ENCODE results near the gene PSME3. TPM values are rescaled to one million over a fixed set of nuclear protein-coding genes. Genes with fewer than 3 reads are reported as not detected.

Gene PSME3
- total RNA-seq, 2 experiments from 2014 or later = 84.7 to 87.0 TPM

GRCh38 chr17:42821176-42821575 lies 12.0 kb upstream of the PSME3 start:
- no peak for DNase-seq
- no peaks in the 10 kb centered on the region for H3K27me3 Mint-ChIP-seq (ENCODE audit: low read depth)
- H3K27ac Mint-ChIP-seq = no peak overlapping the region
- intact Hi-C loops (cut with micrococcal nuclease) = no loop called here
- H3K4me3 Mint-ChIP-seq = no peak overlapping the region
- no peaks in the 10 kb centered on the region for H3K9me3 Mint-ChIP-seq
- CTCF ChIA-PET = interaction anchor here (1.0 to 2.1 kb wide), 7 partner anchors 8 to 108 kb away, joined by 3 to 16 read pairs (median 4); partner anchors contain the start of genes PSME3 and WNK4
- H3K4me1 Mint-ChIP-seq (ENCODE audit: low read depth) = peaks cover 34% of the 10 kb centered on the region
- H3K36me3 Mint-ChIP-seq (ENCODE audit: low read depth) = peaks cover 29% of the 10 kb centered on the region

DNA sequence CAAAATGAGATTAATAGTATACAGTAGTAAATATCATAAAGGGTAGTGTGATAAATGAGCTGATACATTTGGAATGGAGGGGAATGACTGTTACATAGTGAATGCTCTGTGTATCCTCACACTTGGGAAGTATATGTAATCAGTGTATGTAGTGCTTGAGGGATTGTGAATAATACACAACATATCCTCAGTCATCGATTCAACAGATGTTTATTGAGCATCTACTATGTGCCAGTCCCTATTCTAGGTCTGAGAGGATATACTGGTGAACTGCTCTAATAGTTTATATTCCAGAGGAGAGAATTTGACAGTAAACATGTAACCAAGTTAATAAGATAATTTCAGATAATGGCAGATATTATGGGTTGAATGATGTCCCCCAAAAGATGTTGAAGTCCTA lies 5.7 kb upstream of the PSME3 start:
- H3K27ac Mint-ChIP-seq = no peak overlapping the region
- no peaks in the 10 kb centered on the region for H3K27me3 Mint-ChIP-seq (ENCODE audit: low read depth)
- no peak overlapping the region for H3K4me3 Mint-ChIP-seq
- CTCF ChIA-PET = no interaction called here
- no peaks in the 10 kb centered on the region for H3K9me3 Mint-ChIP-seq
- H3K4me1 Mint-ChIP-seq (ENCODE audit: low read depth) = peaks cover 26% of the 10 kb centered on the region
- no peak for DNase-seq
- intact Hi-C loops (cut with micrococcal nuclease) = no loop called here
- no peaks in the 10 kb centered on the region for H3K36me3 Mint-ChIP-seq (ENCODE audit: low read depth)

- Mint-ChIP-seq H3K9me3 (no peaks in the 10 kb centered on the region), H3K27ac (no peak overlapping the region), H3K27me3 (ENCODE audit: low read depth) (no peaks in the 10 kb centered on the region), H3K36me3 (ENCODE audit: low read depth) (peaks cover 7% of the 10 kb centered on the region), H3K4me1 (ENCODE audit: low read depth) (peaks cover 22% of the 10 kb centered on the region), H3K4me3 (no peak overlapping the region)
- no peak for DNase-seq
- CTCF ChIA-PET = interaction anchor here (4.2 kb wide), 1 partner anchor 10 kb away, joined by 16 read pairs; no protein-coding TSS in a partner anchor
- intact Hi-C loops (cut with micrococcal nuclease) = loop anchor here (5.0 kb wide), 1 partner anchor 96 kb away; no protein-coding TSS in a partner anchor
Measured at GRCh38 chr17:42830971-42831370, 2.2 kb upstream of the PSME3 start.

- Mint-ChIP-seq H3K9me3 (no peaks in the 10 kb centered on the region), H3K27me3 (ENCODE audit: low read depth) (no peaks in the 10 kb centered on the region), H3K27ac (peak overlapping the region; percentile 97), H3K36me3 (ENCODE audit: low read depth) (peaks cover 7% of the 10 kb centered on the region), H3K4me1 (ENCODE audit: low read depth) (peaks cover 22% of the 10 kb centered on the region), H3K4me3 (peak overlapping the region; percentile 95)
- CTCF ChIA-PET = interaction anchor here (0.9 to 4.2 kb wide), 3 partner anchors 8 to 12 kb away, joined by 3 to 16 read pairs (median 16); partner anchors contain the start of gene BECN1
- intact Hi-C loops (cut with micrococcal nuclease) = loop anchor here (1.0 to 5.0 kb wide), 3 partner anchors 8 to 148 kb away; partner anchors contain the start of genes BECN1, PTGES3L and RUNDC1
- no peak for DNase-seq
Measured at GRCh38 chr17:42832213-42832933, 824 bp upstream of the PSME3 start.

- H3K4me1 Mint-ChIP-seq (ENCODE audit: low read depth) = peaks cover 22% of the 10 kb centered on the region
- DNase-seq = no peak
- intact Hi-C loops (cut with micrococcal nuclease) = loop anchor here (1.0 to 5.0 kb wide), 4 partner anchors 36 to 164 kb away; partner anchors contain the start of genes CNTD1, COA3, PTGES3L and RPL27
- H3K27ac Mint-ChIP-seq = peak overlapping the region; percentile 97
- H3K27me3 Mint-ChIP-seq (ENCODE audit: low read depth) = no peaks in the 10 kb centered on the region
- H3K4me3 Mint-ChIP-seq = peak overlapping the region; percentile 95
- no peaks in the 10 kb centered on the region for H3K9me3 Mint-ChIP-seq
- H3K36me3 Mint-ChIP-seq (ENCODE audit: low read depth) = peaks cover 16% of the 10 kb centered on the region
- CTCF ChIA-PET = interaction anchor here (0.6 to 4.2 kb wide), 7 partner anchors 8 to 255 kb away, joined by 4 to 16 read pairs (median 6); partner anchors contain the start of genes AOC2, BECN1 and RPL27
Measured at GRCh38 chr17:42833767-42834422, 698 bp downstream of the PSME3 start.

DNA sequence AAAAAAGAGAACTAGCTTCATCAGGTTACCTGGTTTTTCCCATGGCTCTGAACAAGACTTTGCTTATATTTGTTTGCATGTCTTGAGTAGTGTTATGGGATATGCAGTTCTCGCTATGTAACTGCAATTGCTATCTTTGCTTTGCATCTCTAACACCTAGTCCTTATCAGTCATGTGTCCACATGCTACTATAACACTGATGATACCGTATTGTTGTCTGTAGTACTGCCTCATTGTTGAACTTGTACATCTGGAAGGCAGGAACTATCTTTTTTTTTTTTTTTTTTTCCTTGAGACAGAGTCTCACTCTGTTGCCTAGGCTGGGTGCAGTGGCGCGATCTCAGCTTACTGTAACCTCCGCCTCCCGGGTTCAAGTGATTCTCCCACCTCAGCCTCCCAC lies 2.5 kb downstream of the PSME3 start:
- H3K9me3 Mint-ChIP-seq = no peaks in the 10 kb centered on the region
- H3K36me3 Mint-ChIP-seq (ENCODE audit: low read depth) = peaks cover 25% of the 10 kb centered on the region
- no peak overlapping the region for H3K4me3 Mint-ChIP-seq
- intact Hi-C loops (cut with micrococcal nuclease) = no loop called here
- no peak overlapping the region for H3K27ac Mint-ChIP-seq
- no peak for DNase-seq
- peaks cover 22% of the 10 kb centered on the region for H3K4me1 Mint-ChIP-seq (ENCODE audit: low read depth)
- H3K27me3 Mint-ChIP-seq (ENCODE audit: low read depth) = no peaks in the 10 kb centered on the region
- CTCF ChIA-PET = interaction anchor here (0.6 to 3.2 kb wide), 5 partner anchors 11 to 162 kb away, joined by 3 to 16 read pairs (median 4); partner anchors contain the start of genes BECN1 and RPL27

DNA sequence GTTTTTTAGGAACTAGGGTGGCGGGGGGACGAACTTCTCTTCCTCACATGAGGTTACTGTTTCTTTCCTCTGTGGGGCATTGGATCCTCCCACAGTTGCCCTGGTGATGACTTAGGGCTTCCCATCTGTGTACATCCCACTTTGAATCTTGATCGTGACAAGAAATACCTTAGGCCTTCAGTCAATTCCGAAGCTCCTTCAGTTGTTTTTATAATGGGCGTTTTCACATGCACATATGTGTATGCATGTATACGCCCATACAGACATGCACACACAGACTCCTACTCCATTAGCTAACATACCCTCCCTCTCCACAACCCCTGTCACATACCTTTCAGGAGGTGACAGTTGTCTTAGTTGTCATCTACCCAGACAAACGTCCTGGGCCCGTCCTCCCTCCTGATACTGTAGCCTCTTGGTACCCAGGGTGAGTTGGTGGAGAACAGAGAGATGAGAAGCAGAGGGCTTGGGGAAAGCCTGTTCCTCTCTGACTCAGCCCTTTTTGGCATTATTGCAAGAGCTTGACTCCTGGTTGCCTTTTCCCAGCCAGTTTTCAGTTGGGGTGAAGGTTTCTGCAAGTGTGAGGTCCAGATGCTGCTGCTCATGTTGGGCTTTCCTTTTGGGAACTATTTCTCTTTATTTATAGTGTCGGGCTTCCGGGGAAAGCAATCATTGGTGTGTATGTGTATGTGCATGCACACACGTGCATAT lies 8.9 kb downstream of the PSME3 start:
- Mint-ChIP-seq H3K9me3 (no peaks in the 10 kb centered on the region), H3K36me3 (ENCODE audit: low read depth) (peaks cover 36% of the 10 kb centered on the region), H3K4me3 (no peak overlapping the region), H3K27ac (peak overlapping the region; percentile 31), H3K27me3 (ENCODE audit: low read depth) (no peaks in the 10 kb centered on the region), H3K4me1 (ENCODE audit: low read depth) (peaks cover 13% of the 10 kb centered on the region)
- intact Hi-C loops (cut with micrococcal nuclease) = no loop called here
- DNase-seq = no peak
- CTCF ChIA-PET = interaction anchor here (1.0 to 2.7 kb wide), 4 partner anchors 8 to 155 kb away, joined by 3 to 6 read pairs (median 4); partner anchors contain the start of gene PSME3

DNA sequence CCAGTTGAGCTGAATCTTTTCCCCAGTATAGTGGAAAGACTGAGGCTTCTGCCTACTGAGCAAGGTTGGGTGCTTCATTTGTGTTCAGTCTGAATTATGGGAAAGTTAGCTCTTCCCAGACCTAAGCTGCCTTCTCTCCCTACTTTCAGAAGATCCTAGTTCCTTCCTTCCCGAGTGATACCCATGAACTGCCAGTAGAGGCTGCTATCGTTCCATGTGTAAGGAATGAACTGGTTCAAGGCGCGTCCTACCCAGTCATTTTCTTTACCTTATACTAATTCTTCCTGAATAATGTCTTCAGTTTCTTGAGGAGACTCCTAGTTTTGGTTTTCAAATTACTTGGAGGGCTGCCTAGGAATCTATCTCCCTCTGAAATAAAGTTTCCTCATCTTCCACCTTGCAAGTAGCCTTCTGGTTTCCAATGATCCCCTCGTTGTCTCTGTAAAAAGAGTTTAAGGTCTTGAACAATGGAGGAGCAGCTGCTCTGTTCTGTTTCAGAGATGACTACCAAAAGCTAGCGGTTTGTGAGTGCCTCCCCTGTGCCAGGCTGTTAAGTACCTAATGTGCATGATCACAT lies 10.2 kb downstream of the PSME3 start:
- peaks cover 13% of the 10 kb centered on the region for H3K4me1 Mint-ChIP-seq (ENCODE audit: low read depth)
- intact Hi-C loops (cut with micrococcal nuclease) = loop anchor here (1.0 kb wide), 2 partner anchors 138 to 155 kb away; partner anchors contain the start of gene RPL27
- CTCF ChIA-PET = interaction anchor here (0.6 to 2.7 kb wide), 8 partner anchors 10 to 433 kb away, joined by 3 to 6 read pairs (median 4); partner anchors contain the start of gene PSME3
- no peak overlapping the region for H3K4me3 Mint-ChIP-seq
- peaks cover 31% of the 10 kb centered on the region for H3K36me3 Mint-ChIP-seq (ENCODE audit: low read depth)
- peak; percentile 33 for DNase-seq
- no peaks in the 10 kb centered on the region for H3K27me3 Mint-ChIP-seq (ENCODE audit: low read depth)
- H3K9me3 Mint-ChIP-seq = no peaks in the 10 kb centered on the region
- H3K27ac Mint-ChIP-seq = no peak overlapping the region

- Mint-ChIP-seq H3K4me3 (no peak within 1 kb of the TSS), H3K27me3 (ENCODE audit: low read depth) (no peaks in the 10 kb centered on the region), H3K36me3 (ENCODE audit: low read depth) (peaks cover 23% of the 10 kb centered on the region), H3K9me3 (no peaks in the 10 kb centered on the region), H3K27ac (no peak within 1 kb of the TSS), H3K4me1 (ENCODE audit: low read depth) (peaks cover 13% of the 10 kb centered on the region)
- DNase-seq = no peak
- intact Hi-C loops (cut with micrococcal nuclease) = no loop called here
- CTCF ChIA-PET = interaction anchor here (1.5 to 2.7 kb wide), 4 partner anchors 11 to 88 kb away, joined by 3 to 6 read pairs (median 4); partner anchors contain the start of gene PSME3
Measured at GRCh38 chr17:42844271-42844670, 11.1 kb downstream of the PSME3 start, which contains the start of gene AOC2. AOC2 (plus strand) TSS chr17:42844580; CDS start chr17:42844627, 47 bp downstream.

GRCh38 chr17:42844761-42845555 lies 11.8 kb downstream of the PSME3 start:
- peaks cover 19% of the 10 kb centered on the region for H3K36me3 Mint-ChIP-seq (ENCODE audit: low read depth)
- no peaks in the 10 kb centered on the region for H3K9me3 Mint-ChIP-seq

DNA sequence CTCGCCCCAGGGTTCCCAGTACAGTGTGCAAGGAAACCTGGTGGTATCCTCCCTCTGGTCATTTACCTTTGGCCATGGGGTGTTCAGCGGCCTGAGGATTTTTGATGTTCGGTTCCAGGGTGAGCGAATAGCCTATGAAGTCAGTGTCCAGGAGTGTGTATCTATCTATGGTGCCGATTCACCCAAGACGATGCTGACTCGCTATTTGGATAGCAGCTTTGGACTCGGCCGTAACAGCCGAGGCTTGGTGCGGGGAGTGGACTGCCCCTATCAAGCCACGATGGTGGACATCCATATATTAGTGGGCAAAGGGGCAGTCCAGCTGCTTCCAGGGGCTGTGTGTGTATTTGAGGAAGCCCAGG lies 12.3 kb downstream of the PSME3 start:
- Mint-ChIP-seq H3K27ac (no peak overlapping the region), H3K36me3 (ENCODE audit: low read depth) (peaks cover 19% of the 10 kb centered on the region), H3K4me3 (no peak overlapping the region), H3K9me3 (no peaks in the 10 kb centered on the region), H3K27me3 (ENCODE audit: low read depth) (no peaks in the 10 kb centered on the region), H3K4me1 (ENCODE audit: low read depth) (peaks cover 13% of the 10 kb centered on the region)
- DNase-seq = no peak
- CTCF ChIA-PET = interaction anchor here (0.5 kb wide), 1 partner anchor 163 kb away, joined by 3 read pairs; no protein-coding TSS in a partner anchor
- intact Hi-C loops (cut with micrococcal nuclease) = no loop called here

More at GRCh38 chr17:42844761-42845555, 11.8 kb downstream of the PSME3 start:
- no peak for DNase-seq
- Mint-ChIP-seq H3K27me3 (ENCODE audit: low read depth) (no peaks in the 10 kb centered on the region), H3K4me1 (ENCODE audit: low read depth) (peaks cover 13% of the 10 kb centered on the region), H3K4me3 (no peak overlapping the region), H3K27ac (no peak overlapping the region)
- intact Hi-C loops (cut with micrococcal nuclease) = no loop called here
- CTCF ChIA-PET = interaction anchor here (0.5 kb wide), 1 partner anchor 164 kb away, joined by 3 read pairs; no protein-coding TSS in a partner anchor
